H9 (cell line): ENCODE results near the gene UBE2E1. TPM values are rescaled to one million over a fixed set of nuclear protein-coding genes. Genes with fewer than 3 reads are reported as not detected.

ENCODE experiments used
- DNase-seq: peaks from one replicate; pipeline ENCODE4 v3.0.0-alpha.2; 2017
- H2AFZ ChIP-seq: one replicate; pipeline ENCODE4 v1.6.1; 2013; ENCODE audit warnings: mild to moderate bottlenecking, low read length, control low read depth, moderate library complexity
- H2AK5ac ChIP-seq: 2 replicates; pipeline ENCODE4 v1.6.1; 2013; ENCODE audit warnings: low read length, control low read depth, mixed read lengths; ENCODE audit not compliant: insufficient read length
- H2BK120ac ChIP-seq: one replicate; pipeline ENCODE4 v1.6.1; 2013; ENCODE audit warnings: low read depth, mild to moderate bottlenecking, low read length, control low read depth, inconsistent platforms; ENCODE audit not compliant: poor library complexity, severe bottlenecking
- H2BK12ac ChIP-seq: 2 replicates; pipeline ENCODE4 v1.6.1; 2013; ENCODE audit warnings: low read length, control low read depth, mixed read lengths, low read depth; ENCODE audit not compliant: insufficient read length
- H2BK15ac ChIP-seq: 2 replicates; pipeline ENCODE4 v1.6.1; 2013; ENCODE audit warnings: low read depth, low read length, control low read depth
- H2BK20ac ChIP-seq: one replicate; pipeline ENCODE4 v1.6.1; 2013; ENCODE audit warnings: low read depth, mild to moderate bottlenecking, low read length, control low read depth, inconsistent platforms; ENCODE audit not compliant: poor library complexity, severe bottlenecking
- H2BK5ac ChIP-seq: 2 replicates; pipeline ENCODE4 v1.6.1; 2013; ENCODE audit warnings: low read length, control low read depth, mixed read lengths; ENCODE audit not compliant: insufficient read length
- H3K14ac ChIP-seq: 2 replicates; pipeline ENCODE4 v1.6.1; 2013; ENCODE audit warnings: low read length, control low read depth; ENCODE audit not compliant: insufficient read depth
- H3K18ac ChIP-seq: 2 replicates; pipeline ENCODE4 v1.6.1; 2013; ENCODE audit warnings: low read depth, mild to moderate bottlenecking, mixed read lengths, low read length, control low read depth; ENCODE audit not compliant: insufficient read length
- H3K23ac ChIP-seq: 2 replicates; pipeline ENCODE4 v1.6.1; 2013; ENCODE audit warnings: low read length, control low read depth, mixed read lengths, low read depth; ENCODE audit not compliant: insufficient read length
- H3K23me2 ChIP-seq: 2 replicates; pipeline ENCODE4 v1.6.1; 2013; ENCODE audit warnings: low read depth, mild to moderate bottlenecking, mixed read lengths, low read length, control low read depth; ENCODE audit not compliant: insufficient read length, poor library complexity, severe bottlenecking
- H3K27ac ChIP-seq: 2 replicates; pipeline ENCODE4 v1.5.1; 2013; ENCODE audit warnings: low read length, control low read depth, mixed read lengths, low read depth; ENCODE audit not compliant: insufficient read length
- H3K27me3 ChIP-seq: 2 replicates; pipeline ENCODE4 v1.6.1; 2013; ENCODE audit warnings: low read length, control low read depth, inconsistent platforms; ENCODE audit not compliant: insufficient read depth
- H3K4ac ChIP-seq: 2 replicates; pipeline ENCODE4 v1.6.1; 2013; ENCODE audit warnings: low read depth, mild to moderate bottlenecking, control low read depth, inconsistent platforms, low read length, moderate library complexity
- H3K4me1 ChIP-seq: 2 replicates; pipeline ENCODE4 v1.6.1; 2013; ENCODE audit warnings: low read length, control low read depth, inconsistent platforms; ENCODE audit not compliant: insufficient read depth
- H3K4me2 ChIP-seq: 2 replicates; pipeline ENCODE4 v1.6.1; 2013; ENCODE audit warnings: low read length, control low read depth, mixed read lengths; ENCODE audit not compliant: insufficient read length, insufficient read depth
- H3K56ac ChIP-seq: 2 replicates; pipeline ENCODE4 v1.6.1; 2013; ENCODE audit warnings: low read depth, mild to moderate bottlenecking, mixed read lengths, low read length, control low read depth; ENCODE audit not compliant: insufficient read length
- H3K79me1 ChIP-seq: 2 replicates; pipeline ENCODE4 v1.6.1; 2013; ENCODE audit warnings: low read depth, mild to moderate bottlenecking, moderate library complexity, low read length, control low read depth, inconsistent platforms; ENCODE audit not compliant: insufficient read depth, poor library complexity, severe bottlenecking
- H3K79me2 ChIP-seq: 2 replicates; pipeline ENCODE4 v1.6.1; 2013; ENCODE audit warnings: low read length, control low read depth, inconsistent platforms; ENCODE audit not compliant: insufficient read depth
- H3K9ac ChIP-seq: 2 replicates; pipeline ENCODE4 v1.6.1; 2013; ENCODE audit warnings: low read length, control low read depth, mixed read lengths; ENCODE audit not compliant: insufficient read length; ENCODE audit errors: extremely low read depth
- H3K9me3 ChIP-seq: one replicate; pipeline ENCODE4 v1.6.1; 2013; ENCODE audit warnings: low read depth, low read length, inconsistent platforms; ENCODE audit not compliant: control insufficient read depth
- H3T11ph ChIP-seq: one replicate; pipeline ENCODE4 v1.6.1; 2013; ENCODE audit warnings: mild to moderate bottlenecking, low read length, control low read depth, inconsistent platforms
- H4K20me1 ChIP-seq: one replicate; pipeline ENCODE4 v1.6.1; 2013; ENCODE audit not compliant: control insufficient read depth, insufficient read length, insufficient read depth
- H4K5ac ChIP-seq: 2 replicates; pipeline ENCODE4 v1.6.1; 2013; ENCODE audit warnings: low read depth, mild to moderate bottlenecking, mixed read lengths, low read length, control low read depth; ENCODE audit not compliant: insufficient read length
- H4K8ac ChIP-seq: replicated peaks from 2 replicates; pipeline ENCODE4 v1.6.1; 2013; ENCODE audit warnings: low read length, control low read depth, mixed read lengths, low read depth; ENCODE audit not compliant: insufficient read length
- H4K91ac ChIP-seq: 2 replicates; pipeline ENCODE4 v1.6.1; 2013; ENCODE audit warnings: low read depth, mild to moderate bottlenecking, moderate library complexity, mixed read lengths, low read length, control low read depth; ENCODE audit not compliant: insufficient read length
- H3K27ac Mint-ChIP-seq, 3 experiments: 2 replicates in 2 of 3; 3 replicates in 1 of 3; pipeline ENCODE4 v1.8.0; 2020 to 2021; ENCODE audit warnings: mixed read lengths in 3 of 3, mild to moderate bottlenecking in 1 of 3, moderate library complexity in 1 of 3
- H3K27me3 Mint-ChIP-seq: 2 replicates; pipeline ENCODE4 v1.8.0; 2021; ENCODE audit warnings: low read depth, mild to moderate bottlenecking, moderate library complexity, mixed read lengths
- H3K36me3 Mint-ChIP-seq, 3 experiments: 2 replicates in 2 of 3; 3 replicates in 1 of 3; pipeline ENCODE4 v1.8.0; 2020 to 2021; ENCODE audit warnings: low read depth in 3 of 3, mixed read lengths in 3 of 3; ENCODE audit not compliant: insufficient read depth in 1 of 3
- H3K4me1 Mint-ChIP-seq, 2 experiments: 2 replicates each; pipeline ENCODE4 v1.8.0; 2020; ENCODE audit warnings: mixed read lengths in 2 of 2
- H3K4me3 Mint-ChIP-seq, 2 experiments: 2 replicates in 1 of 2; 3 replicates in 1 of 2; pipeline ENCODE4 v1.8.0; 2020 to 2021; ENCODE audit warnings: mild to moderate bottlenecking in 2 of 2, mixed read lengths in 2 of 2, moderate library complexity in 1 of 2
- H3K9me3 Mint-ChIP-seq, 2 experiments: 2 replicates in 1 of 2; 3 replicates in 1 of 2; pipeline ENCODE4 v1.8.0; 2020; ENCODE audit warnings: mild to moderate bottlenecking in 2 of 2, mixed read lengths in 2 of 2, moderate library complexity in 1 of 2
- CTCF ChIP-seq: fragments of 200-600 bp; sonication (generic); conservative IDR thresholded peaks from 3 replicates; pipeline ENCODE4 v1.8.0; 2021; ENCODE audit warnings: antibody characterized with exemption, mild to moderate bottlenecking
- whole genome bisulfite sequencing: extraction: QIAGEN DNeasy Blood & Tissue Kit; methylation state at CpG from one replicate; pipeline ENCODE4 v1.1.7; 2013; ENCODE audit warnings: missing lambda C conversion rate, low lambda C conversion rate, mixed read lengths; ENCODE audit not compliant: insufficient read length; ENCODE audit errors: extremely low coverage; 5-methylcytosine and 5-hydroxymethylcytosine counted together
- total RNA-seq: library from RNA; stranded (reverse); gene quantifications from 2 replicates; pipeline ENCODE4 v1.2.1, GENCODE V29; 2021

Gene UBE2E1
- total RNA-seq, 1 experiment from 2014 or later: 142 TPM

GRCh38 chr3:23775254-23775909 is 30.4 kb upstream of the UBE2E1 start:
- Histone ChIP-seq H2BK15ac (no peak overlapping the region), H3K9ac (no peak overlapping the region), H4K91ac (no peak overlapping the region), H2AFZ (no peak overlapping the region), H3K27me3 (no peaks in the 10 kb centered on the region), H2AK5ac (no peak overlapping the region), H4K5ac (no peak overlapping the region), H3K23ac (no peak overlapping the region), H3K79me2 (no peaks in the 10 kb centered on the region), H3K14ac (no peak overlapping the region), H3T11ph (no peak overlapping the region), H3K4ac (no peak overlapping the region), H3K9me3 (no peaks in the 10 kb centered on the region), H3K27ac (no peak overlapping the region), H4K8ac (no peak overlapping the region), H3K79me1 (no peaks in the 10 kb centered on the region), H3K4me2 (no peak overlapping the region), H3K4me1 (no peaks in the 10 kb centered on the region), H3K23me2 (no peaks in the 10 kb centered on the region), H2BK20ac (no peak overlapping the region), H2BK12ac (no peak overlapping the region), H2BK5ac (no peak overlapping the region), H3K18ac (no peak overlapping the region), H2BK120ac (no peak overlapping the region), H3K56ac (no peak overlapping the region), H4K20me1 (no peaks in the 10 kb centered on the region)
- H3K36me3 Mint-ChIP-seq: no peaks in the 10 kb centered on the region
- no peak for TF ChIP-seq CTCF
- no CpG with 5 or more reads among the region's 13 CpGs for WGBS
- H3K9me3 Mint-ChIP-seq: peaks cover 0 to 3% of the 10 kb centered on the region in 2 experiments; a peak in 1 of 5 replicates
- no peaks in the 10 kb centered on the region for H3K4me1 Mint-ChIP-seq
- H3K4me3 Mint-ChIP-seq: no peak overlapping the region
- no peak for DNase-seq
- H3K27ac Mint-ChIP-seq: no peak overlapping the region
- no peaks in the 10 kb centered on the region; the same call in 1 of the 2 replicates for H3K27me3 Mint-ChIP-seq
